ENCODE data around the gene COPS8. TPM values are rescaled to one million over a fixed set of nuclear protein-coding genes. Genes with fewer than 3 reads are reported as not detected.

COPS8 gene
- total RNA-seq, 3 donors from 2014 or later (not counting 1 experiment from before 2014, with no cell fraction given), result 51.8 to 57.9 (median 53.9) TPM

DNA sequence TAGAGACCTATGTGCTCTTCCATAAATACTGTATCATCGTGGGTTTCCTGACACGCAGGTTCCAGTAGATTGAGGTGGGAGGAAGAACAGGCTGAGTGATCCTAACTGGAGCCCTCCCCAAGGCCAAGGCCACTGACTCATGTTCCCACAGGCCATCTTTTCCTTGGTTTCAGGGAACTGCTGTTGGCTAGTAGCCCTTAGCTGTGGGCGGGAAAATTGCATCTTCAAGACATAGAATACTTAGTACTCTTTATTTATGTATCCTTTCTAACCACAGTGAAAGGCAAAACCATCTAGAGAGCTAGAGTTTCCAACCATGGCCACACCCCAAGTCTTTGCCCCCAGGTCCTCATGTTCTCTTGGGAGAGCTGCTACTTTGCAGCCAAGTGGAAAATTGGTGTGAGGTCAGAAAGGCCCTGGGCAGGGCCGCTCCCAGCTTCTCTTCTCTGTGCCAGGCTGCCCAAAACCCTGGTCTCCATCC lies 55.9 kb downstream of the COPS8 start:
- no peak overlapping the region for H3K27ac ChIP-seq (ENCODE audit: low read length)
- H3K36me3 Mint-ChIP-seq, result peaks cover 6% of the 10 kb centered on the region
- ATAC-seq, result no peak
- DNase-seq, result no peak
- H3K27ac Mint-ChIP-seq, result no peak overlapping the region
- 83% methylated on average over 4 of the region's 4 CpGs for WGBS (ENCODE audit: insufficient coverage)
- H3K27me3 ChIP-seq (ENCODE audit: control insufficient read depth, insufficient read depth, low read length), result no peaks in the 10 kb centered on the region
- TF ChIP-seq, protein P1, sequence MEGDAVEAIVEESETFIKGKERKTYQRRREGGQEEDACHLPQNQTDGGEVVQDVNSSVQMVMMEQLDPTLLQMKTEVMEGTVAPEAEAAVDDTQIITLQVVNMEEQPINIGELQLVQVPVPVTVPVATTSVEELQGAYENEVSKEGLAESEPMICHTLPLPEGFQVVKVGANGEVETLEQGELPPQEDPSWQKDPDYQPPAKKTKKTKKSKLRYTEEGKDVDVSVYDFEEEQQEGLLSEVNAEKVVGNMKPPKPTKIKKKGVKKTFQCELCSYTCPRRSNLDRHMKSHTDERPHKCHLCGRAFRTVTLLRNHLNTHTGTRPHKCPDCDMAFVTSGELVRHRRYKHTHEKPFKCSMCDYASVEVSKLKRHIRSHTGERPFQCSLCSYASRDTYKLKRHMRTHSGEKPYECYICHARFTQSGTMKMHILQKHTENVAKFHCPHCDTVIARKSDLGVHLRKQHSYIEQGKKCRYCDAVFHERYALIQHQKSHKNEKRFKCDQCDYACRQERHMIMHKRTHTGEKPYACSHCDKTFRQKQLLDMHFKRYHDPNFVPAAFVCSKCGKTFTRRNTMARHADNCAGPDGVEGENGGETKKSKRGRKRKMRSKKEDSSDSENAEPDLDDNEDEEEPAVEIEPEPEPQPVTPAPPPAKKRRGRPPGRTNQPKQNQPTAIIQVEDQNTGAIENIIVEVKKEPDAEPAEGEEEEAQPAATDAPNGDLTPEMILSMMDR (IDR thresholded peaks at IDR 0.05), result no peak
- no peak overlapping the region for H3K4me3 Mint-ChIP-seq
- no peaks in the 10 kb centered on the region for H3K4me1 ChIP-seq (ENCODE audit: control insufficient read depth, insufficient read depth, low read length)
- peaks cover 0 to 7% of the 10 kb centered on the region in 2 donors for H3K27me3 Mint-ChIP-seq (ENCODE audit: low read depth in 2 of 2)
- H3K9me3 ChIP-seq (ENCODE audit: control insufficient read depth, insufficient read depth, low read length), result peaks cover 6% of the 10 kb centered on the region
- H3K4me1 Mint-ChIP-seq, result no peaks in the 10 kb centered on the region
- no peaks in the 10 kb centered on the region for H3K36me3 ChIP-seq (ENCODE audit: control insufficient read depth, insufficient read depth, low read length)
- intact Hi-C loops (cut with micrococcal nuclease), result no loop called here
- no peak overlapping the region for H3K4me3 ChIP-seq (ENCODE audit: low read length)
- peaks cover 0 to 2% of the 10 kb centered on the region in 2 donors for H3K9me3 Mint-ChIP-seq

- no peaks in the 10 kb centered on the region for H3K27me3 ChIP-seq (ENCODE audit: control insufficient read depth, insufficient read depth, low read length)
- H3K4me1 ChIP-seq (ENCODE audit: control insufficient read depth, insufficient read depth, low read length), result no peaks in the 10 kb centered on the region
- ATAC-seq (no peak), DNase-seq (no peak)
- H3K9me3 Mint-ChIP-seq, result peaks cover 2 to 8% of the 10 kb centered on the region in 2 donors
- no peaks in the 10 kb centered on the region for H3K27me3 Mint-ChIP-seq (ENCODE audit: low read depth in 2 of 2)
- H3K4me3 ChIP-seq (ENCODE audit: low read length), result no peak overlapping the region
- TF ChIP-seq, protein P1 (IDR thresholded peaks at IDR 0.05), result no peak
- no peaks in the 10 kb centered on the region for H3K36me3 ChIP-seq (ENCODE audit: control insufficient read depth, insufficient read depth, low read length)
- peaks cover 11% of the 10 kb centered on the region for H3K9me3 ChIP-seq (ENCODE audit: control insufficient read depth, insufficient read depth, low read length)
- H3K27ac ChIP-seq (ENCODE audit: low read length), result no peak overlapping the region
- H3K27ac Mint-ChIP-seq, result no peak overlapping the region
- H3K36me3 Mint-ChIP-seq, result peaks cover 12% of the 10 kb centered on the region
- intact Hi-C loops (cut with micrococcal nuclease), result no loop called here
- no peaks in the 10 kb centered on the region for H3K4me1 Mint-ChIP-seq
- 72% methylated on average over 2 of the region's 2 CpGs for WGBS (ENCODE audit: insufficient coverage)
- H3K4me3 Mint-ChIP-seq, result no peak overlapping the region
These were observed 57.4 kb downstream of the COPS8 start for GRCh38 chr2:237143118-237143517.

DNA sequence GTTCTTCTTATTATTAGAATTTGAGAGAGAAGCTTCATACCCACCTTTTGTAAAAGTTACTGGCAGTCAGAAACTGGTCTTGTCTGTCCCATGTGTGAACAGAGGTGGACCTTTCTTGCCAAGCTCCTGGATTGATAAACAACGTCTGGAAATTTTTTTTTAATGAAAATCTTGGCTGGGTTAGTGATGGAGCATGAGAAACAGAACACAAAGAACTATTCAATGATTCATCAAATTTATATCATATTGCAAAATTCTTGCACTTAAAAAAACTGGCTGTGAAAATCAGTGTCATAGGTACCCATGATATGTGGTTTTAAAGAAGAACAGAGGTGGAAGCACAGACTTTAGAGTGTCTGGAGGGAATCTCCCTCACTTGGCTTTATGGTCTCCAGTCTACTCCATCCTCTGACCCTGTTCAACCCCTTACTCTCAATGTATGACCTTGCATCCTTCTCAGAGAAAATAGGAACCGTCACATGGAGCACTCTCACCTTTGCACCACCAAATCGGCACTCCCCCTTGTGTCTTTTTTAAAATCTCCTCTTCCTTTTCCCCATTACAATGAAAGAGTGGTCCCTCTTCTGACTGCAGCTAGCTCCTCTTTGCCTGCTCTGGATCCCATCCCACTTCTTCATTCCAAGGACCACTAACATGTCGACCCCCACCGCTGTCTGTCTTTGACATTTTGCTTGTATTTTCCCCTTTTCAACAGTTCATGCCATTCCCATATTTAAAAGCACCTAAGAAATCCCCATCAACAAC lies 58.2 kb downstream of the COPS8 start:
- Mint-ChIP-seq H3K27me3 (ENCODE audit: low read depth in 2 of 2) (no peaks in the 10 kb centered on the region), H3K4me3 (no peak overlapping the region), H3K27ac (no peak overlapping the region), H3K9me3 (peaks cover 2 to 9% of the 10 kb centered on the region in 2 donors), H3K36me3 (peaks cover 12% of the 10 kb centered on the region), H3K4me1 (no peaks in the 10 kb centered on the region)
- H3K36me3 ChIP-seq (ENCODE audit: control insufficient read depth, insufficient read depth, low read length), result no peaks in the 10 kb centered on the region
- H3K27me3 ChIP-seq (ENCODE audit: control insufficient read depth, insufficient read depth, low read length), result no peaks in the 10 kb centered on the region
- H3K27ac ChIP-seq (ENCODE audit: low read length), result no peak overlapping the region
- H3K4me1 ChIP-seq (ENCODE audit: control insufficient read depth, insufficient read depth, low read length), result no peaks in the 10 kb centered on the region
- TF ChIP-seq, protein P1 (IDR thresholded peaks at IDR 0.05), result no peak
- peaks cover 14% of the 10 kb centered on the region for H3K9me3 ChIP-seq (ENCODE audit: control insufficient read depth, insufficient read depth, low read length)
- 86% methylated on average over 5 of the region's 5 CpGs for WGBS (ENCODE audit: insufficient coverage)
- intact Hi-C loops (cut with micrococcal nuclease), result no loop called here
- H3K4me3 ChIP-seq (ENCODE audit: low read length), result no peak overlapping the region
- ATAC-seq, result no peak
- DNase-seq, result no peak
